DND-41 (cell line): Measurements from ENCODE around the gene AFAP1.

ENCODE experiments used
- EZH2 ChIP-seq: IDR thresholded peaks from 3 replicates; pipeline ENCODE4 v1.6.1; 2012; ENCODE audit warnings: borderline replicate concordance, low read depth, mild to moderate bottlenecking, moderate library complexity, low read length, inconsistent platforms; ENCODE audit not compliant: severe bottlenecking
- TF ChIP-seq, protein P1 (sequence below): IDR thresholded peaks from 2 replicates; pipeline ENCODE4 v1.5.1; 2012; ENCODE audit warnings: borderline replicate concordance, low read length, moderate library complexity, mild to moderate bottlenecking; ENCODE audit not compliant: poor library complexity, severe bottlenecking; ENCODE audit errors: extremely low read depth

DNA sequence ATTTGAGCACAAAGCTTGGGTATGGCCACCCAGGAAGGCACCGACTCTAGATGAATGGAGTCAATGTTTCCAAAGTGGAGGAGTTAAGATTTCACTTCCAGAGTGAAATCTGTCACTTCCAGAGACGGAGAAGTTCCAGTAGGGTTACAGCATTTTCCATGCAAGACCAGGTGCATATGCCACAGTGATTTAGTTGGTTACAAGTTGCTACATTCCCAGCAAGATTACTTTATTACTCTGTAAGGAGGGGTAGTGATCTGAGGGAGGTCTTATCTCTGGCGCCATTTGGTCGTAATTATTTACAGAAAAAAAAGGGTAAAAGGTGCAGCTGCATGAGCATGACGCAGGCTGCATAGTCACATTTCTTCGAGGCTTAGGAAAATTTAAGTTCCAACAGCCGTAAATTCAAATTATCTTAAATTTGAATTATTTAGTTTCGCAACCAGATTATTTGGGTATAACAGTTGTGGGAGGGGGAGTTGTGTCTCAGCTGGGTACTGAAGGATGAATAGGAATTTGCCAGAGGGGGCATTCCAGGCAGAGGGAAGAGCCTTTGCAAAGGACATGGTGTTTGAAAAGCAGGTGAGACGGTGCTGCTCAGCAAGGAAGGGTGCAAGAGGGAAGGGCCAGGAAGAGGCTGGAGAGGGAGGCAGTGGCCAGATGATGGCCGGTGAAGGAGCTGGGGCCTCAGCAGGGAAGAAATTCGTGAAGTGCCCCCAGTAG, 17.4 kb upstream of the AFAP1 start:
- TF ChIP-seq, protein P1, sequence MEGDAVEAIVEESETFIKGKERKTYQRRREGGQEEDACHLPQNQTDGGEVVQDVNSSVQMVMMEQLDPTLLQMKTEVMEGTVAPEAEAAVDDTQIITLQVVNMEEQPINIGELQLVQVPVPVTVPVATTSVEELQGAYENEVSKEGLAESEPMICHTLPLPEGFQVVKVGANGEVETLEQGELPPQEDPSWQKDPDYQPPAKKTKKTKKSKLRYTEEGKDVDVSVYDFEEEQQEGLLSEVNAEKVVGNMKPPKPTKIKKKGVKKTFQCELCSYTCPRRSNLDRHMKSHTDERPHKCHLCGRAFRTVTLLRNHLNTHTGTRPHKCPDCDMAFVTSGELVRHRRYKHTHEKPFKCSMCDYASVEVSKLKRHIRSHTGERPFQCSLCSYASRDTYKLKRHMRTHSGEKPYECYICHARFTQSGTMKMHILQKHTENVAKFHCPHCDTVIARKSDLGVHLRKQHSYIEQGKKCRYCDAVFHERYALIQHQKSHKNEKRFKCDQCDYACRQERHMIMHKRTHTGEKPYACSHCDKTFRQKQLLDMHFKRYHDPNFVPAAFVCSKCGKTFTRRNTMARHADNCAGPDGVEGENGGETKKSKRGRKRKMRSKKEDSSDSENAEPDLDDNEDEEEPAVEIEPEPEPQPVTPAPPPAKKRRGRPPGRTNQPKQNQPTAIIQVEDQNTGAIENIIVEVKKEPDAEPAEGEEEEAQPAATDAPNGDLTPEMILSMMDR, result no peak
- TF ChIP-seq EZH2, result no peak
